SK-N-SH (cell line): ENCODE data around the gene RAPGEF4. TPM values are rescaled to one million over a fixed set of nuclear protein-coding genes. Genes with fewer than 3 reads are reported as not detected.
"Not testable (repeated sequence)": the region's sequence is repeated elsewhere in the genome, so short reads cannot be mapped to it uniquely, and the experiment has no call there.

Source experiments
- CTCF ChIA-PET: fragments of 300-600, 350-600 bp; formaldehyde crosslinking; extraction: SDS; loops from one replicate; lab custom pipeline; 2021; lab: Yijun Ruan, JAX
- POLR2A ChIA-PET: fragments of 350-600 bp; sonication (Branson Sonifier 250); formaldehyde crosslinking; extraction: SDS; loops from one replicate; lab custom pipeline; 2020; ENCODE audit warnings: antibody characterized with exemption, inconsistent platforms; lab: Yijun Ruan, JAX
- DNase-seq: peaks from one replicate; pipeline ENCODE4 v3.0.0; 2012
- H2AFZ ChIP-seq: fragments of 200-600 bp; sonication (generic); 2 replicates; pipeline ENCODE4 v1.8.1; 2016; ENCODE audit warnings: antibody characterized with exemption, mild to moderate bottlenecking, low read depth
- H3F3A ChIP-seq: fragments of 200-600 bp; sonication (generic); replicated peaks from 2 replicates; pipeline ENCODE3; 2016; ENCODE audit warnings: antibody characterized with exemption, mild to moderate bottlenecking; ENCODE audit not compliant: insufficient read depth
- H3K27ac ChIP-seq, 2 experiments: fragments of 200-500 bp in 1 of 2; fragments of 200-600 bp in 1 of 2; sonication (Bioruptor generic) in 1 of 2; sonication (generic), shearing (Covaris generic) in 1 of 2; 2 replicates each; pipeline versions ENCODE4 v1.5.1 to v1.6.1; 2014 to 2016; ENCODE audit warnings: low read depth in 2 of 2, inconsistent platforms in 1 of 2, low read length in 1 of 2, mild to moderate bottlenecking in 1 of 2, mixed read lengths in 1 of 2
- H3K27me3 ChIP-seq: fragments of 200-600 bp; sonication (generic), shearing (Covaris generic); 2 replicates; pipeline ENCODE4 v1.6.1; 2016; ENCODE audit warnings: mixed run types; ENCODE audit not compliant: insufficient read depth
- H3K36me3 ChIP-seq, 2 experiments: fragments of 200-500 bp in 1 of 2; fragments of 200-600 bp in 1 of 2; sonication (Bioruptor generic) in 1 of 2; sonication (generic) in 1 of 2; replicated peaks in 1 of 2; 2 replicates each; pipeline versions ENCODE3 to v1.5.1; 2014 to 2016; ENCODE audit warnings: low read length in 1 of 2, mild to moderate bottlenecking in 1 of 2; ENCODE audit not compliant: insufficient read depth in 2 of 2, control insufficient read depth in 1 of 2
- H3K4me1 ChIP-seq, 2 experiments: fragments of 200-500 bp in 1 of 2; fragments of 200-600 bp in 1 of 2; sonication (Bioruptor generic) in 1 of 2; sonication (generic), shearing (Covaris generic) in 1 of 2; 2 replicates each; pipeline versions ENCODE4 v1.5.1 to v1.6.1; 2014 to 2016; ENCODE audit warnings: low read depth in 1 of 2, low read length in 1 of 2, mixed run types in 1 of 2; ENCODE audit not compliant: insufficient read depth in 2 of 2, control insufficient read depth in 1 of 2
- H3K4me2 ChIP-seq: fragments of 200-600 bp; sonication (generic), shearing (Covaris generic); 2 replicates; pipeline ENCODE4 v1.6.1; 2017; ENCODE audit warnings: mixed run types
- H3K4me3 ChIP-seq, 2 experiments: fragments of 200-500 bp in 1 of 2; fragments of 200-600 bp in 1 of 2; sonication (Bioruptor generic) in 1 of 2; sonication (generic), shearing (Covaris generic) in 1 of 2; 2 replicates each; pipeline versions ENCODE4 v1.5.1 to v1.8.1; 2014 to 2016; ENCODE audit warnings: low read depth in 2 of 2, inconsistent platforms in 1 of 2, low read length in 1 of 2, mild to moderate bottlenecking in 1 of 2, mixed read lengths in 1 of 2, moderate library complexity in 1 of 2
- H3K79me2 ChIP-seq: fragments of 200-600 bp; sonication (generic); 2 replicates; pipeline ENCODE4 v1.8.1; 2017; ENCODE audit warnings: mild to moderate bottlenecking; ENCODE audit not compliant: insufficient read depth
- H3K9ac ChIP-seq: fragments of 200-600 bp; sonication (generic); 2 replicates; pipeline ENCODE4 v1.6.1; 2017; ENCODE audit warnings: mixed run types
- H3K9me2 ChIP-seq: fragments of 200-600 bp; sonication (generic); 2 replicates; pipeline ENCODE4 v1.6.1; 2017; ENCODE audit warnings: mixed run types
- H3K9me3 ChIP-seq: fragments of 200-600 bp; sonication (generic); 2 replicates; pipeline ENCODE4 v1.6.1; 2017; ENCODE audit warnings: mixed run types, mild to moderate bottlenecking, moderate library complexity
- H4K20me1 ChIP-seq: fragments of 200-600 bp; sonication (generic); 2 replicates; pipeline ENCODE4 v1.6.1; 2017; ENCODE audit warnings: mild to moderate bottlenecking, mixed run types; ENCODE audit not compliant: insufficient read depth
- EZH2phosphoT487 ChIP-seq: fragments of 200-600 bp; sonication (generic); IDR thresholded peaks from 2 replicates; pipeline ENCODE4 v1.6.1; 2017; ENCODE audit warnings: low read depth, mixed run types, mild to moderate bottlenecking, antibody characterized with exemption, moderate library complexity, borderline replicate concordance
- FOXM1 ChIP-seq: IDR thresholded peaks from 2 replicates; pipeline ENCODE4 v1.4.0; 2012; ENCODE audit warnings: low read depth, mild to moderate bottlenecking
- MEF2A ChIP-seq: IDR thresholded peaks from 2 replicates; pipeline ENCODE4 v1.4.0; 2012; ENCODE audit warnings: low read depth, borderline replicate concordance
- PBX3 ChIP-seq: IDR thresholded peaks from 2 replicates; pipeline ENCODE4; 2012
- POLR2AphosphoS5 ChIP-seq: IDR thresholded peaks from 2 replicates; pipeline ENCODE4 v1.6.1; 2012; ENCODE audit warnings: low read depth, low read length
- REST ChIP-seq: IDR thresholded peaks from 2 replicates; pipeline ENCODE4 v1.6.1; 2012; ENCODE audit warnings: mild to moderate bottlenecking, low read depth, low read length, moderate library complexity
- RFX5 ChIP-seq: IDR thresholded peaks from 2 replicates; pipeline ENCODE4 v1.6.1; 2012; ENCODE audit warnings: mild to moderate bottlenecking, improper control_type of control experiment, low read length
- SIN3A ChIP-seq: IDR thresholded peaks from 2 replicates; pipeline ENCODE4 v1.6.1; 2012; ENCODE audit warnings: low read depth, mild to moderate bottlenecking, low read length, moderate library complexity, borderline replicate concordance
- TEAD4 ChIP-seq: IDR thresholded peaks from 2 replicates; pipeline ENCODE4 v1.4.0; 2012; ENCODE audit warnings: mild to moderate bottlenecking, borderline replicate concordance; ENCODE audit not compliant: insufficient read depth
- YY1 ChIP-seq: IDR thresholded peaks from 2 replicates; pipeline ENCODE4 v1.4.0; 2012; ENCODE audit warnings: low read depth, mild to moderate bottlenecking
- WGBS: methylation state at CpG from one replicate; pipeline ENCODE4 v1.1.6; 2017; ENCODE audit warnings: low lambda C conversion rate; 5-methylcytosine and 5-hydroxymethylcytosine counted together
- polyA plus RNA-seq, 3 experiments: library from polyadenylated mRNA; depleted of rRNA; stranded (reverse); fragments of >200 nt; gene quantifications; 2 replicates each; pipeline ENCODE4 v1.2.3, GENCODE V29; 2012

Gene RAPGEF4
- polyA plus RNA-seq, 1 of the 3 experiments (the other 2 are of a cell fraction): 0.30 TPM

- Histone ChIP-seq H3K79me2 (peaks cover 29% of the 10 kb centered on the region), H4K20me1 (no peaks in the 10 kb centered on the region), H3K36me3 (peaks cover 27 to 28% of the 10 kb centered on the region in 2 experiments), H3K4me1 (peaks cover 3 to 10% of the 10 kb centered on the region in 2 experiments; a peak in 3 of 4 replicates), H3K9ac (no peak overlapping the region), H3K9me3 (no peaks in the 10 kb centered on the region), H3F3A (peaks cover 4% of the 10 kb centered on the region), H3K4me2 (no peak overlapping the region), H3K27ac (no peak overlapping the region), H3K9me2 (no peaks in the 10 kb centered on the region), H2AFZ (no peak overlapping the region), H3K27me3 (no peaks in the 10 kb centered on the region), H3K4me3 (no peak overlapping the region)
- 96% methylated on average over 3 of the region's 3 CpGs for WGBS
- no peak for TF ChIP-seq SIN3A
- TF ChIP-seq YY1: no peak
- no peak for TF ChIP-seq POLR2AphosphoS5
- TF ChIP-seq FOXM1: no peak
- no peak for TF ChIP-seq MEF2A
- TF ChIP-seq TEAD4: no peak
- TF ChIP-seq PBX3: no peak
- no peak for TF ChIP-seq EZH2phosphoT487
- no peak for TF ChIP-seq RFX5
- no peak for TF ChIP-seq REST
- ChIA-PET POLR2A (no interaction called here), CTCF (interaction anchor here (0.8 to 3.0 kb wide), 3 partner anchors 12 to 66 kb away, joined by 3 to 13 read pairs (median 7); no protein-coding TSS in a partner anchor)
- DNase-seq: no peak
Observed at GRCh38 chr2:173092844-173093402, 357.3 kb downstream of the RAPGEF4 start.

GRCh38 chr2:173093617-173094016 lies 358.0 kb downstream of the RAPGEF4 start:
- H3K27ac ChIP-seq, H3F3A ChIP-seq, H3K4me2 ChIP-seq, DNase-seq, H2AFZ ChIP-seq, H3K9ac ChIP-seq, H3K27me3 ChIP-seq, H3K4me1 ChIP-seq, POLR2A ChIA-PET, H3K9me2 ChIP-seq, H3K4me3 ChIP-seq, CTCF ChIA-PET, H3K9me3 ChIP-seq, H4K20me1 ChIP-seq: not testable (repeated sequence)
- peaks cover 22% of the 10 kb centered on the region for H3K79me2 ChIP-seq
- 97% methylated on average over 2 of the region's 2 CpGs for WGBS
- peaks cover 27 to 34% of the 10 kb centered on the region in 2 experiments for H3K36me3 ChIP-seq
